ENCODE data around the gene KRT85. TPM values are rescaled to one million over a fixed set of nuclear protein-coding genes. Genes with fewer than 3 reads are reported as not detected.

KRT85 gene
- total and polyA plus RNA-seq, 2 of the 4 experiments (the other 2 are of a cell fraction), result not detected

GRCh38 chr12:52402377-52402776 lies 35.1 kb upstream of the KRT85 start:
- H3K4me3 ChIP-seq (ENCODE audit: insufficient read depth, low read depth, low read length), result no peak overlapping the region
- no peak overlapping the region for H2AFZ ChIP-seq (replicated peaks; ENCODE audit: low read length, poor library complexity)
- H3K14ac ChIP-seq (replicated peaks; ENCODE audit: low read depth, low read length), result no peak overlapping the region
- dilution Hi-C loops (cut with HindIII; ENCODE audit: low sequenced_read_pairs, unreplicated experiment), result no loop called here
- H3K79me1 ChIP-seq (ENCODE audit: low read depth in 1 of 2, low read length in 2 of 2), result no peaks in the 10 kb centered on the region
- H3K9me3 ChIP-seq (ENCODE audit: control insufficient read depth, insufficient read depth, low read length), result no peaks in the 10 kb centered on the region
- no CpG with 5 or more reads among the region's 2 CpGs for WGBS, 2 experiments (ENCODE audit: extremely low coverage in 2 of 2, insufficient read length in 1 of 2)
- peaks cover 49% of the 10 kb centered on the region for H3K27me3 ChIP-seq (ENCODE audit: control insufficient read depth, insufficient read depth, low read length)
- no peak overlapping the region for H4K8ac ChIP-seq (ENCODE audit: low read depth in 2 of 2, low read length in 2 of 2)
- no peaks in the 10 kb centered on the region for H4K20me1 ChIP-seq (ENCODE audit: insufficient read depth, low read length)
- intact Hi-C loops (cut with micrococcal nuclease), result no loop called here
- no peaks in the 10 kb centered on the region for H3K9me1 ChIP-seq (ENCODE audit: insufficient read depth, low read length)
- no peak overlapping the region for H2BK120ac ChIP-seq (ENCODE audit: low read depth, low read length)
- H3K23ac ChIP-seq (ENCODE audit: low read depth, low read length), result no peak overlapping the region
- TF ChIP-seq BHLHE40 (IDR thresholded peaks at IDR 0.05; ENCODE audit: low read depth, low read length) (no peak), CHD1 (IDR thresholded peaks at IDR 0.05; ENCODE audit: low read depth, low read length) (no peak), MAZ (IDR thresholded peaks at IDR 0.05; ENCODE audit: borderline replicate concordance, low read depth, low read length) (no peak), CEBPB (IDR thresholded peaks at IDR 0.05; ENCODE audit: low read depth, low read length) (no peak), CTCF (conservative IDR thresholded peaks at IDR 0.05; ENCODE audit: low read depth, low read length) (no peak), MAFK (IDR thresholded peaks at IDR 0.05; ENCODE audit: low read depth, low read length) (no peak), RFX5 (IDR thresholded peaks at IDR 0.05; ENCODE audit: low read depth, low read length) (no peak), POLR2A (IDR thresholded peaks at IDR 0.05; ENCODE audit: low read depth, low read length) (no peak), RCOR1 (IDR thresholded peaks at IDR 0.05; ENCODE audit: insufficient replicate concordance, low read length) (no peak), RAD21 (IDR thresholded peaks at IDR 0.05; ENCODE audit: low read length) (no peak), MXI1 (IDR thresholded peaks at IDR 0.05; ENCODE audit: borderline replicate concordance, low read depth, low read length) (no peak), NFE2L2 (IDR thresholded peaks at IDR 0.05; ENCODE audit: low read depth, low read length) (no peak), USF2 (IDR thresholded peaks at IDR 0.05; ENCODE audit: low read depth, low read length) (no peak), SMC3 (IDR thresholded peaks at IDR 0.05; ENCODE audit: low read depth, low read length) (no peak)
- H3K4me2 ChIP-seq (ENCODE audit: low read depth, low read length), result no peak overlapping the region
- H4K5ac ChIP-seq (ENCODE audit: low read depth, low read length), result no peak overlapping the region
- ChIA-PET CTCF (no interaction called here), POLR2A (ENCODE audit: unreplicated experiment) (no interaction called here)
- in situ Hi-C loops (cut with MboI; ENCODE audit: low sequenced_read_pairs), result no loop called here
- no peaks in the 10 kb centered on the region for H3K36me3 ChIP-seq (ENCODE audit: control insufficient read depth, insufficient read depth, low read length)
- H2AK5ac ChIP-seq (ENCODE audit: low read depth, low read length), result no peak overlapping the region
- H3K18ac ChIP-seq (ENCODE audit: low read depth, low read length), result no peak overlapping the region
- H3K27ac ChIP-seq (ENCODE audit: insufficient read depth, low read length), result no peak overlapping the region
- H2BK15ac ChIP-seq (ENCODE audit: low read depth, low read length), result no peak overlapping the region
- no peak overlapping the region for H3K9ac ChIP-seq (ENCODE audit: low read depth, low read length)
- H3K4me1 ChIP-seq (ENCODE audit: control insufficient read depth, insufficient read depth, low read length), result no peaks in the 10 kb centered on the region
- ATAC-seq (ENCODE audit: low read depth), result no peak
- no peak for DNase-seq
- BruUV-seq (replicated peaks), result no TSS peak
- no peak overlapping the region for H2BK20ac ChIP-seq (ENCODE audit: low read depth, low read length)
- H3K56ac ChIP-seq (ENCODE audit: extremely low read depth, insufficient read depth, low read length), result no peak overlapping the region
- no peak overlapping the region for H2AK9ac ChIP-seq (replicated peaks; ENCODE audit: low read depth, low read length, poor library complexity)
- H3K4ac ChIP-seq (ENCODE audit: low read depth, low read length), result no peak overlapping the region
- H4K91ac ChIP-seq (ENCODE audit: insufficient read depth, low read depth, low read length), result no peak overlapping the region
- no peak overlapping the region for H2BK5ac ChIP-seq (ENCODE audit: low read depth, low read length, poor library complexity, severe bottlenecking)
